SKM-1 treated with dmso at 0.1 percent for 144 hours (cell line): ENCODE results near the gene PDGFRB.

Source experiments
- DNase-seq: peaks from one replicate; lab custom pipeline; 2025; ENCODE audit not compliant: unreplicated experiment; lab: John Stamatoyannopoulos, UW

The PDGFRB gene

DNA sequence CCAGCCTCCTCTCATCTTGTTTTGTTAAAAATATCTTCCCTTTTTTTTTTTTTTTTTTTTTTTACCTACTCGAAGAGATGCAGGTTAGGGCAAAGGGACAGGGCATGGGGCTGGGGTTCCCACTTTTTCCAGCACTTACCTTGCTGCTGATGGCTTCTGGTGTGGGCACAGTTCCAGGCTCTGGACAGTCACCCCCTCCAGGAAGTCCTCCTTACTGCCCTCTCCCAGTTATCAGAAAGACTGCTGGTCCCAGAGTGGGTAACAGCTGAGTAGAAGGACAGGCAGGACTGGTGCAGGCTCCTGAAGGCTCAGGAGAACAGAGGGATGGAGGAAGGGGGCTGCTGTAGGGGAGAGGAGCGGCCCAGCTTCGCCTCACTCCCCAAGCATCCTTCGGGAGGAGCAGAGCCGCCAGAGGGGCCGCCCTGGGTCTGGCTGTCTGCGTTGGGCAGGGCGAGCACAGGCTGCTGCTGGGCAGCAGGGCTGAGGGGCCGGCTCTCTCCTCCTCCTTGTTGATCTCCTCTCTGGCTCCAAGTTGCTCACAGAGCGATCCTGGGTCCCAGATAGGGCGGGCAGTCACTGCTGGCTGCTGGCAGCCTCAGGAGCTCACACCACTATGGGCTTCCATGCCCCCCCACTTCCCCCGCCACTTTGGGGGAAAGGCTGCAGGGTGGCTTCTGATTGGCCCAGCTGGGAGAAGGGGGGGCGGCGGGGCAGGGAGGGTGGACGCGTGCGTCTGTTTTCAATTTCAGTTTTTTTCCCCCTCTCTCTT, at the start of gene PDGFRB:
PDGFRB (minus strand) TSS at position 588 of the 769 bp plus-strand sequence. CDS start 18,798 bp downstream, outside the sequence.
- DNase-seq = no peak

DNA sequence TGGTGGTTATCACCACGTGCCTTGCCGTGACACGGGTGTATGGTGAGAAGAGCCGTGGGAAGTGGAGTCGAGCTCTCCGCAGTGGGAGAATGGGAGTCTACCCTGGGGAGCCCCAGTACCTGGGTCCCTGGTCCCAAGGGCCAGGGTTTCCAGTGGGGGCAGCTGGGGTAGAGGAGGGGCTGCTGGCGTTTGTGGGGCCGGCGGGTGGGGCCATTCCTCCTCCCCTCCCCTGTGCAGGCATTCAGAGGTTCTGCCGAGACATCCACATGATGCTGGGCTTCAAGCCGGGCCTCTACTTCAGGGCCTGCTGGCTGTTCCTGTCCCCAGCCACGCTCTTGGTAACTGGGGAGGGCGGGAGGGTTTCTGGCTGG, 48.9 kb upstream of the PDGFRB start:
- no peak for DNase-seq

DNA sequence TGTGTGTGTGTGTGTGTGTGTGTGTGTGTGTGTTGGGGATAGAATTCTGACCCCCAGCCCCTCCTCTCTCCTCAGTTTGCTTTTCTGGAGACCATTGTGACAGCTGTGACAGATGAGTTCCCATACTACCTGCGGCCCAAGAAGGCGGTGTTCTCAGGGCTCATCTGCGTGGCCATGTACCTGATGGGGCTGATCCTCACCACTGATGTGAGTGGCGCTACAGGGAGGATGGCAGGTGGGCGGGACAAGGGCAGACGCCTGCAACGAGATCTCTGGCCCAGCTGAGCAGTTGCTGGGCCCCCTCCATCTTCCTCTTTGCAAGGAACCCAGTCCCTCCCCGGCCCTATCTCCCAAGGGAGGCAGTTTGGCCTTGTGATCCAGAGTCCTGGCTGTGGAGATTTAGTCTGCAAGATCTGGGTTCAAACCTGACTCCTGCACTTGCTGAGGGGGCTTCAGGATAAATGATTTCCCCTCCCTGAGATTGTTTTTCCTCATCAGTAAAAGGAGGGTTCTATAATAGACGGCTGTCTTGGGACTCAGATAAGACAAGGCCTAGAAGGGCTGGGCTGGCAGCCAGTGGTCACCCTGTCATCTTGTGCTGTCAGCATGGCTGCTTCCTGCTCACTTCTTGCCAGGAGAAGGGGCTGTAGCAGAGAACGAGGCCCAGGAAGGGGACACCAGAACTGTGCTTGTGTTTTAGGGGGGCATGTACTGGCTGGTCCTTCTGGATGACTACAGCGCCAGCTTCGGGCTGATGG, 48.4 kb upstream of the PDGFRB start:
- DNase-seq = no peak

GRCh38 chr5:150202501-150202900, 46.9 kb upstream of the PDGFRB start:
- no peak for DNase-seq

DNA sequence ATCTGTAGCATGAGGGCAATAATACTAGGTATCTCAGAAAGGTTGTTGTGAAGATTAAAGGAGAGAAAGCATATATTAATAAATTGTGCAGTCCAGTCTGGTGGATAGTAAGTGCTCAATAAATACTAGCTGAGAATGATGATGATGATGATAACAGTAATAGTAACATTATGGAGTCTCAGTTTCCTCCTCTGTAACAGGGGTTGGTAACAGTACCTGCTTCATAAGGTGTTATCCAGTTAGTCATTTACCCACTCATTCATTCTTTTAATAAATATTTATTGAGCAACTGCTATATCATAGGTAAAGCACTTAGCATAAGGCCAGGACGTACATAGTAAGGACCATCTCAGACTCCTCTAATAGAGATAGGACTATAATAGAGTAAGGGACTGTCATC, 41.8 kb upstream of the PDGFRB start:
- no peak for DNase-seq

GRCh38 chr5:150196986-150197385, 41.3 kb upstream of the PDGFRB start:
- no peak for DNase-seq

DNA sequence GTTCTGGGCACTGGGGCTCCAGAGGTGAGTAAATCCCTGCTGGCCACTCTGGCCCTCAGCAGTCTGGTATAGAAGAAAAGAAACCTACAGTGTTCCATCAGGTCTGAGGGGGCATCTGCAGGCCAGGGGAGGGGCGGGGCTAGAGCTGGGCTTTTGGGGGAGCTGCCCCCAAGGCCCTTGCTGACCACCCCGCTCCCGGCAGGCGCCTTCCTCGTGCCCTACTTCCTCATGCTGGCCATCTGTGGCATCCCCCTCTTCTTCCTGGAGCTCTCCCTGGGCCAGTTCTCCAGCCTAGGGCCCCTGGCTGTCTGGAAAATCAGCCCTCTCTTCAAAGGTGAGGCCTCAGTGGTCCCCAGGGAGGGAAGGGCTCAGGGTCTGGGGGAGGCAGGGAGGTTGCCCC, 40.9 kb upstream of the PDGFRB start:
- DNase-seq = no peak

- peak; percentile 37 for DNase-seq
Measured at GRCh38 chr5:150195736-150196485, 40.3 kb upstream of the PDGFRB start.

DNA sequence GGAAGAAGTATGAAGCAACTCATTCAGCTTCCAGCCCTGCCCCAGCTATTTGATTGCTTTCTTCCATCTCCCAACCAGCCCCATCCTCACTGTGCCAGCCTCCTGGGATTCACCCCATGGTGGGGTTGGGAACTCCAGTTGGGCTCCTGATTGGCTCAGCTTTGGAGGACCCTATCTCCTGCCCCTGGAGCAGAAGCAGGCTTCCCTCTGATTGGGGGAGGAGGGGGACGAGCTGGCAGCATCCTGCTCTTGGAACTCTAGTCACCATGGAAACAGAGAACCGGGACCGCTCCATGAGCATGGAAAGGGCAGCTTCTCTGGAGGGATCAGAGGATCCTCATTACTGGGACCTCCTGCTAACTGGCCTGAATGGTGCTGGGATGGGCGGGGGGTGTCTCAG, 36.8 kb upstream of the PDGFRB start:
- no peak for DNase-seq

DNA sequence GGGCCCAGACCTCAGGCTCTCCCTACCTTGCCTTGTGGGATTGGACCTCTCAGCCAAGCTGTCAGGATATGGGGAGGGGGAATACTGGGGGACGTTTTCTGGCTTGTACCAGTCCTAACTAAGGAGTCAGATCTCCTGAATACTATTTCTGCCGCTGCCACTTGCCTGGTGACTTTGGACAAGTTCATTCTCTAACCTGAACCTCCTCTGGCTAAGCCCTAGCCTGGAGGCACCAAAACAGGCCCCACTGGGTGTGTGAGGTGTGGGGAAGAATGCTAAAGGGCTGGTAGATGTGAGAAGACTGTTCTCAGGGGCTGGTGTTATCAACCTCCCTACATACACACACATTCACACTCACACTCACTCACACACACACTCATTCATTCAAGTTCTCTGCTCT, 35.3 kb upstream of the PDGFRB start:
- no peak for DNase-seq

DNA sequence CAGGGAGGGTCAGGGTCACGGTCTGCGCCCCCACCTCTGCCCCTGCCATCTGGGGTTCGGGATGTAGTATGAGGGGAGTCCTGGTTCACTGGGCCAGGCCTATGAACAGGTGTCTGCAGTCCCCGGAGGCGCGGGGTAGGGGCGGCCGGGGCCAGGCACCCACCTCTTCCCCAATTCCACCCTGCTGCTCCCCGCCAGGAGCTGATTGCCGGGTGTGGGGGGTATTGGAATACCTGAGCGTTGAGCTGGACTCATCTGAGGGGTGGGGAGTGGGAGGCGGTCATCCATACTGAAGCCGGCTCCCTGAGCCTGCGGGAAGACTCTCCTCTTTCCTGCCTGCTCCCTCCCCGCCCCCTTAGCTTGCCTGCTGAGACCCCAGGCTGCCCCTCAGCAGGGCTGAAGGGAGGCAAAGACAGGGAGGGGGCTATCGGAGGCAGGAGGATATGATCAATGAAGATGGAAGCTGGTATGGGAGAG, 34.9 kb upstream of the PDGFRB start:
- DNase-seq = no peak

- DNase-seq = no peak
Measured at GRCh38 chr5:150189728-150190502, 34.3 kb upstream of the PDGFRB start, which contains the start of gene SLC6A7. Gene SLC6A7, plus strand, starts transcription at chr5:150190062. Its CDS starts 266 bp downstream, at chr5:150190328.

- no peak for DNase-seq
Measured at GRCh38 chr5:150189326-150189725, 33.7 kb upstream of the PDGFRB start.

GRCh38 chr5:150188146-150188842, 32.6 kb upstream of the PDGFRB start:
- DNase-seq = no peak

GRCh38 chr5:150186897-150187296, 31.3 kb upstream of the PDGFRB start:
- no peak for DNase-seq

DNA sequence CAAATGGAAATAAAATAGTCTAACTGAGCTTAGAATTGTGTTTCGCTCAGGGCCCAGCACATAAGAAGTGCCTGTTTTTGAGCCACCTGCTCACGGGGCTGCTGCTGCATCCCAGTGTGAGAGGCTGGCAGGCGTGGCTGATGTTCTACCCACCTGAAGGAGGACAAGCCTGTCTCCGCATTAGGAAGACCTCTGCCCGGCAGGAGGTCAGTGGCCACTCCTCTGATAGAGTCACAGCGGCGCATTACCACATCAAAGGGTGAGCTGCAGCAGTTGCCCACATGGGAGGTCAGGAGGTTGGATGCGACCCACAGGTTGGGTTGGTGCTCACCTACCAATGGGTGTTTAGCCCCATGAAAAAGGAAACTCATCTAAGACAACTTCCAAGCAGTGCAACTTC, 30.5 kb upstream of the PDGFRB start:
- DNase-seq = no peak

GRCh38 chr5:150184990-150185912, 29.6 kb upstream of the PDGFRB start:
- peak; percentile 86 for DNase-seq

- DNase-seq = no peak
Measured at GRCh38 chr5:150184006-150184405, 28.4 kb upstream of the PDGFRB start.

DNA sequence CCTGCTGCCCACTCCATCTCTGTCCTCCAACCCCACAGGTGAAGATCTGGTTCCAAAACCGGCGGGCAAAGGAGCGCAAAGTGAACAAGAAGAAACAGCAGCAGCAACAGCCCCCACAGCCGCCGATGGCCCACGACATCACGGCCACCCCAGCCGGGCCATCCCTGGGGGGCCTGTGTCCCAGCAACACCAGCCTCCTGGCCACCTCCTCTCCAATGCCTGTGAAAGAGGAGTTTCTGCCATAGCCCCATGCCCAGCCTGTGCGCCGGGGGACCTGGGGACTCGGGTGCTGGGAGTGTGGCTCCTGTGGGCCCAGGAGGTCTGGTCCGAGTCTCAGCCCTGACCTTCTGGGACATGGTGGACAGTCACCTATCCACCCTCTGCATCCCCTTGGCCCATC, 27.8 kb upstream of the PDGFRB start:
- no peak for DNase-seq
